ENCODE results near the gene ZNF646. TPM values are rescaled to one million over a fixed set of nuclear protein-coding genes. Genes with fewer than 3 reads are reported as not detected.

Gene ZNF646
- total RNA-seq, 4 donors from 2014 or later, result 10.9 to 16.9 (median 13.6) TPM

- ATAC-seq, result no peak
- no peaks in the 10 kb centered on the region for H3K9me3 ChIP-seq
- H3K27ac ChIP-seq, result no peak overlapping the region
- 60% methylated on average over 2 of the region's 5 CpGs; no CpG with 5 or more reads in 1 of the 2 donors for WGBS, 2 donors (ENCODE audit: low coverage in 1 of 2)
- H3K4me1 ChIP-seq, result peaks cover 0 to 25% (median 3%) of the 10 kb centered on the region in 3 donors
- TF ChIP-seq CTCF (IDR thresholded peaks at IDR 0.05), result no peak
- no peaks in the 10 kb centered on the region for H3K27me3 ChIP-seq
- H3K4me3 ChIP-seq, result no peak overlapping the region
- peaks cover 0 to 100% of the 10 kb centered on the region in 2 donors for H3K36me3 ChIP-seq
Observed at GRCh38 chr16:31083556-31083955, 9.3 kb downstream of the ZNF646 start.

- Histone ChIP-seq H3K27me3 (no peaks in the 10 kb centered on the region), H3K4me1 (peaks cover 0 to 25% (median 3%) of the 10 kb centered on the region in 3 donors), H3K27ac (no peak overlapping the region), H3K9me3 (no peaks in the 10 kb centered on the region), H3K36me3 (peaks cover 0 to 100% of the 10 kb centered on the region in 2 donors), H3K4me3 (no peak overlapping the region)
- ATAC-seq, result no peak
- no peak for TF ChIP-seq EP300 (IDR thresholded peaks at IDR 0.05)
- no peak for TF ChIP-seq POLR2A (IDR thresholded peaks at IDR 0.05)
- no peak for TF ChIP-seq POLR2AphosphoS5 (IDR thresholded peaks at IDR 0.05)
- TF ChIP-seq CTCF (IDR thresholded peaks at IDR 0.05), result no peak
- 17% methylated on average over 2 of the region's 13 CpGs; no CpG with 5 or more reads in 1 of the 2 donors for WGBS, 2 donors (ENCODE audit: low coverage in 1 of 2)
Observed at GRCh38 chr16:31083981-31084380, 9.8 kb downstream of the ZNF646 start.

GRCh38 chr16:31084584-31085302, 10.5 kb downstream of the ZNF646 start:
- no peaks in the 10 kb centered on the region for H3K27me3 ChIP-seq
- peaks cover 0 to 25% (median 3%) of the 10 kb centered on the region in 3 donors for H3K4me1 ChIP-seq
- H3K9me3 ChIP-seq, result no peaks in the 10 kb centered on the region
- no peak overlapping the region for H3K4me3 ChIP-seq
- no peak overlapping the region for H3K27ac ChIP-seq
- H3K36me3 ChIP-seq, result peaks cover 0 to 100% of the 10 kb centered on the region in 2 donors
- ATAC-seq, result no peak
- TF ChIP-seq POLR2A (IDR thresholded peaks at IDR 0.05) (no peak), EP300 (IDR thresholded peaks at IDR 0.05) (no peak), CTCF (IDR thresholded peaks at IDR 0.05) (no peak), POLR2AphosphoS5 (IDR thresholded peaks at IDR 0.05) (no peak)
- WGBS, 2 donors (ENCODE audit: low coverage in 1 of 2), result no CpG with 5 or more reads among the region's 16 CpGs

GRCh38 chr16:31085411-31085810, 11.2 kb downstream of the ZNF646 start:
- Histone ChIP-seq H3K27me3 (no peaks in the 10 kb centered on the region), H3K36me3 (peaks cover 0 to 100% of the 10 kb centered on the region in 2 donors)

More at GRCh38 chr16:31085411-31085810, 11.2 kb downstream of the ZNF646 start:
- no peak for TF ChIP-seq POLR2A (IDR thresholded peaks at IDR 0.05)
- TF ChIP-seq EP300 (IDR thresholded peaks at IDR 0.05), result no peak
- TF ChIP-seq POLR2AphosphoS5 (IDR thresholded peaks at IDR 0.05), result no peak
- no peak for TF ChIP-seq CTCF (IDR thresholded peaks at IDR 0.05)
- Histone ChIP-seq H3K27ac (no peak overlapping the region), H3K4me3 (no peak overlapping the region), H3K4me1 (peaks cover 0 to 25% (median 3%) of the 10 kb centered on the region in 3 donors), H3K9me3 (no peaks in the 10 kb centered on the region)
- 64 to 86% methylated on average over 5 to 7 of the region's 8 CpGs for WGBS, 2 donors (ENCODE audit: low coverage in 1 of 2)
- no peak for ATAC-seq

Data from gastroesophageal sphincter (tissue), 4 donors.